ENCODE results near the gene NHLRC4. TPM values are rescaled to one million over a fixed set of nuclear protein-coding genes. Genes with fewer than 3 reads are reported as not detected.
A peak's percentile ranks its signal among the peaks of the same experiment; 100 is the strongest.

Gene NHLRC4
- polyA plus RNA-seq, 1 of the 3 experiments (the other 2 are of a cell fraction): 0.69 TPM

- H4K20me1 ChIP-seq (ENCODE audit: insufficient read depth): peaks cover 45% of the 10 kb centered on the region
- peaks cover 20% of the 10 kb centered on the region for H3F3A ChIP-seq (replicated peaks; ENCODE audit: insufficient read depth)
- peak overlapping the region; percentile 100 for H3K4me2 ChIP-seq
- no peaks in the 10 kb centered on the region for H3K9me2 ChIP-seq
- H3K9me3 ChIP-seq: no peaks in the 10 kb centered on the region
- H3K36me3 ChIP-seq (replicated peaks in 1 of 2; ENCODE audit: control insufficient read depth in 1 of 2, insufficient read depth in 2 of 2, low read length in 1 of 2): peaks cover 0 to 3% of the 10 kb centered on the region in 2 experiments
- peak overlapping the region; percentile 82 to 89 for H3K4me3 ChIP-seq (ENCODE audit: low read depth in 2 of 2, low read length in 1 of 2)
- H3K27ac ChIP-seq (ENCODE audit: low read depth in 2 of 2, low read length in 1 of 2): no peak overlapping the region
- H3K27me3 ChIP-seq (ENCODE audit: insufficient read depth): no peaks in the 10 kb centered on the region
- peak overlapping the region; percentile 81 for H3K9ac ChIP-seq
- H2AFZ ChIP-seq (ENCODE audit: low read depth): no peak overlapping the region
- ChIA-PET POLR2A (interaction anchor here (1.0 kb wide), 1 partner anchor 46 kb away, joined by 4 read pairs; the partner anchor contains the start of gene METTL26), CTCF (interaction anchor here (0.8 to 1.3 kb wide), 6 partner anchors 10 to 57 kb away, joined by 3 to 7 read pairs (median 3); no protein-coding TSS in a partner anchor)
- peaks cover 76% of the 10 kb centered on the region for H3K79me2 ChIP-seq (ENCODE audit: insufficient read depth)
- H3K4me1 ChIP-seq (ENCODE audit: control insufficient read depth in 1 of 2, insufficient read depth in 2 of 2, low read depth in 1 of 2, low read length in 1 of 2): peaks cover 17 to 31% of the 10 kb centered on the region in 2 experiments; a peak in 2 of 4 replicates
- TF ChIP-seq RCOR1 (IDR thresholded peaks at IDR 0.05; ENCODE audit: low read length) (no peak), POLR2AphosphoS5 (IDR thresholded peaks at IDR 0.05; ENCODE audit: low read depth, low read length) (no peak), EP300 (IDR thresholded peaks at IDR 0.05; ENCODE audit: borderline replicate concordance in 1 of 2, low read depth in 1 of 2, low read length in 1 of 2) (no peak), JUND (IDR thresholded peaks at IDR 0.05) (no peak), GATA2 (CRISPR knock-in tag; IDR thresholded peaks at IDR 0.05) (no peak), RAD21 (IDR thresholded peaks at IDR 0.05; ENCODE audit: low read length) (no peak), FOXM1 (IDR thresholded peaks at IDR 0.05; ENCODE audit: low read depth) (no peak), YY1 (IDR thresholded peaks at IDR 0.05; ENCODE audit: low read depth) (no peak), USF2 (IDR thresholded peaks at IDR 0.05; ENCODE audit: borderline replicate concordance, low read depth, low read length) (no peak), MXI1 (IDR thresholded peaks at IDR 0.05; ENCODE audit: low read depth, low read length) (no peak), FOXJ3 (CRISPR knock-in tag; IDR thresholded peaks at IDR 0.05) (no peak)
- TF ChIP-seq, protein P1, sequence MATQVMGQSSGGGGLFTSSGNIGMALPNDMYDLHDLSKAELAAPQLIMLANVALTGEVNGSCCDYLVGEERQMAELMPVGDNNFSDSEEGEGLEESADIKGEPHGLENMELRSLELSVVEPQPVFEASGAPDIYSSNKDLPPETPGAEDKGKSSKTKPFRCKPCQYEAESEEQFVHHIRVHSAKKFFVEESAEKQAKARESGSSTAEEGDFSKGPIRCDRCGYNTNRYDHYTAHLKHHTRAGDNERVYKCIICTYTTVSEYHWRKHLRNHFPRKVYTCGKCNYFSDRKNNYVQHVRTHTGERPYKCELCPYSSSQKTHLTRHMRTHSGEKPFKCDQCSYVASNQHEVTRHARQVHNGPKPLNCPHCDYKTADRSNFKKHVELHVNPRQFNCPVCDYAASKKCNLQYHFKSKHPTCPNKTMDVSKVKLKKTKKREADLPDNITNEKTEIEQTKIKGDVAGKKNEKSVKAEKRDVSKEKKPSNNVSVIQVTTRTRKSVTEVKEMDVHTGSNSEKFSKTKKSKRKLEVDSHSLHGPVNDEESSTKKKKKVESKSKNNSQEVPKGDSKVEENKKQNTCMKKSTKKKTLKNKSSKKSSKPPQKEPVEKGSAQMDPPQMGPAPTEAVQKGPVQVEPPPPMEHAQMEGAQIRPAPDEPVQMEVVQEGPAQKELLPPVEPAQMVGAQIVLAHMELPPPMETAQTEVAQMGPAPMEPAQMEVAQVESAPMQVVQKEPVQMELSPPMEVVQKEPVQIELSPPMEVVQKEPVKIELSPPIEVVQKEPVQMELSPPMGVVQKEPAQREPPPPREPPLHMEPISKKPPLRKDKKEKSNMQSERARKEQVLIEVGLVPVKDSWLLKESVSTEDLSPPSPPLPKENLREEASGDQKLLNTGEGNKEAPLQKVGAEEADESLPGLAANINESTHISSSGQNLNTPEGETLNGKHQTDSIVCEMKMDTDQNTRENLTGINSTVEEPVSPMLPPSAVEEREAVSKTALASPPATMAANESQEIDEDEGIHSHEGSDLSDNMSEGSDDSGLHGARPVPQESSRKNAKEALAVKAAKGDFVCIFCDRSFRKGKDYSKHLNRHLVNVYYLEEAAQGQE (IDR thresholded peaks at IDR 0.05; ENCODE audit: low read depth, low read length): no peak
- TF ChIP-seq, protein P2, sequence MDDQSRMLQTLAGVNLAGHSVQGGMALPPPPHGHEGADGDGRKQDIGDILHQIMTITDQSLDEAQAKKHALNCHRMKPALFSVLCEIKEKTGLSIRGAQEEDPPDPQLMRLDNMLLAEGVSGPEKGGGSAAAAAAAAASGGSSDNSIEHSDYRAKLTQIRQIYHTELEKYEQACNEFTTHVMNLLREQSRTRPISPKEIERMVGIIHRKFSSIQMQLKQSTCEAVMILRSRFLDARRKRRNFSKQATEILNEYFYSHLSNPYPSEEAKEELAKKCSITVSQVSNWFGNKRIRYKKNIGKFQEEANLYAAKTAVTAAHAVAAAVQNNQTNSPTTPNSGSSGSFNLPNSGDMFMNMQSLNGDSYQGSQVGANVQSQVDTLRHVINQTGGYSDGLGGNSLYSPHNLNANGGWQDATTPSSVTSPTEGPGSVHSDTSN (IDR thresholded peaks at IDR 0.05): no peak
- 34% methylated on average over 10 of the region's 10 CpGs for WGBS (ENCODE audit: low lambda C conversion rate)
- DNase-seq: no peak
Observed at GRCh38 chr16:590815-591200, 24.0 kb downstream of the NHLRC4 start.
